ENCODE results near the gene SYT7. TPM values are rescaled to one million over a fixed set of nuclear protein-coding genes. Genes with fewer than 3 reads are reported as not detected.

The SYT7 gene
- polyA plus RNA-seq, 1 donor (not counting 4 experiments of a cell fraction or from before 2014, with no cell fraction given), result 2.6 TPM

GRCh38 chr11:61477727-61478148 lies 103.1 kb downstream of the SYT7 start:
- Histone ChIP-seq H3K4me2 (ENCODE audit: control insufficient read depth, extremely low read depth, insufficient read depth, low read depth, low read length) (no peak overlapping the region), H2AFZ (ENCODE audit: control insufficient read depth, low read length) (no peak overlapping the region)
- DNase-seq (ENCODE audit: low read depth, low spot score), result no peak

DNA sequence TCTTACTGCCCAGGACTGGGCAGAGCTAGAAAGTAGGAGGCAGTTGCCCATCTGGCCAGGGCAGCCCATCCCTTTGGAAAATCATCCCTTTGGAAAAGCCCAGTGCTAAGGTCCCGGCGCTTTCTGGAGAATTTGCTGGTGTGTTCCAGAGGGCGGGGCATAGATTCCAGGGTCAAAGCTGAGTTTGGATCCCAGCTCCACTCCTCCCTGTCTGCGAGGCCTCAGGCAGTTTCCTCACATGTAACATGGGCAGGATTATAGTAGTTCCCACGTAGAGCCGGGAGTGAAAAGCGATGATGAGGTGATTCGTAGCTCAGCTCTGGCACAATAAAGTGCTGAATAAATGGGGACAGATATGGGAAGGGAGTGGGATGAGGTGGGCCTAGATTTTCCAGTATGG lies 103.8 kb downstream of the SYT7 start:
- no peak overlapping the region for H2AFZ ChIP-seq (ENCODE audit: control insufficient read depth, low read length)
- no peaks in the 10 kb centered on the region for H3K36me3 ChIP-seq (ENCODE audit: control insufficient read depth in 2 of 2, extremely low read depth in 1 of 2, insufficient read depth in 2 of 2, low read length in 2 of 2)
- no peak overlapping the region for H3K4me3 ChIP-seq (ENCODE audit: control insufficient read depth in 2 of 3, extremely low read depth in 1 of 3, insufficient read depth in 2 of 3, low read depth in 1 of 3, low read length in 3 of 3)
- H3K79me2 ChIP-seq (ENCODE audit: control insufficient read depth, insufficient read depth, low read length), result no peaks in the 10 kb centered on the region
- H3K9ac ChIP-seq (ENCODE audit: control insufficient read depth, extremely low read depth, insufficient read depth, low read length), result no peak overlapping the region
- no peaks in the 10 kb centered on the region for H3K9me1 ChIP-seq (ENCODE audit: control insufficient read depth, extremely low read depth, insufficient read depth, low read length)
- no peaks in the 10 kb centered on the region for H3K9me3 ChIP-seq (ENCODE audit: control insufficient read depth, low read depth, low read length)
- dilution Hi-C loops (cut with MboI; ENCODE audit: extremely low pct_ligation_motif_present, low sequenced_read_pairs), result no loop called here
- H4K20me1 ChIP-seq (ENCODE audit: control insufficient read depth, extremely low read depth, insufficient read depth, low read length), result no peaks in the 10 kb centered on the region
- DNase-seq (ENCODE audit: low read depth, low spot score) (no peak), FAIRE-seq (no peak)
- no peak overlapping the region for H3K4me2 ChIP-seq (ENCODE audit: control insufficient read depth, extremely low read depth, insufficient read depth, low read depth, low read length)
- H3K27ac ChIP-seq (ENCODE audit: control insufficient read depth, insufficient read depth, low read length), result no peak overlapping the region
- no peak for TF ChIP-seq EZH2 (IDR thresholded peaks at IDR 0.05; ENCODE audit: low read length)
- no peak for TF ChIP-seq CTCF (optimal IDR thresholded peaks at IDR 0.05 in 1 of 3, IDR thresholded peaks at IDR 0.05 in 1 of 3, conservative IDR thresholded peaks at IDR 0.05 in 1 of 3; ENCODE audit: extremely low read depth in 1 of 3, insufficient read depth in 2 of 3, low read length in 3 of 3)
- peaks cover 5% of the 10 kb centered on the region for H3K27me3 ChIP-seq (ENCODE audit: control insufficient read depth, extremely low read depth, insufficient read depth, low read length)
- peaks cover 10% of the 10 kb centered on the region for H3K4me1 ChIP-seq (ENCODE audit: control insufficient read depth, extremely low read depth, insufficient read depth, low read length)

More at GRCh38 chr11:61477727-61478148, 103.1 kb downstream of the SYT7 start:
- Histone ChIP-seq H3K36me3 (ENCODE audit: control insufficient read depth in 2 of 2, extremely low read depth in 1 of 2, insufficient read depth in 2 of 2, low read length in 2 of 2) (no peaks in the 10 kb centered on the region), H3K9ac (ENCODE audit: control insufficient read depth, extremely low read depth, insufficient read depth, low read length) (no peak overlapping the region), H3K4me3 (ENCODE audit: control insufficient read depth in 2 of 3, extremely low read depth in 1 of 3, insufficient read depth in 2 of 3, low read depth in 1 of 3, low read length in 3 of 3) (no peak overlapping the region), H3K79me2 (ENCODE audit: control insufficient read depth, insufficient read depth, low read length) (no peaks in the 10 kb centered on the region), H3K9me3 (ENCODE audit: control insufficient read depth, low read depth, low read length) (no peaks in the 10 kb centered on the region), H3K9me1 (ENCODE audit: control insufficient read depth, extremely low read depth, insufficient read depth, low read length) (no peaks in the 10 kb centered on the region), H3K27ac (ENCODE audit: control insufficient read depth, insufficient read depth, low read length) (no peak overlapping the region), H4K20me1 (ENCODE audit: control insufficient read depth, extremely low read depth, insufficient read depth, low read length) (no peaks in the 10 kb centered on the region), H3K4me1 (ENCODE audit: control insufficient read depth, extremely low read depth, insufficient read depth, low read length) (peaks cover 10% of the 10 kb centered on the region), H3K27me3 (ENCODE audit: control insufficient read depth, extremely low read depth, insufficient read depth, low read length) (peaks cover 11% of the 10 kb centered on the region)
- dilution Hi-C loops (cut with MboI; ENCODE audit: extremely low pct_ligation_motif_present, low sequenced_read_pairs), result no loop called here
- no peak for FAIRE-seq
- peak; percentile 75 to 85 (median 77) for TF ChIP-seq CTCF (optimal IDR thresholded peaks at IDR 0.05 in 1 of 3, IDR thresholded peaks at IDR 0.05 in 1 of 3, conservative IDR thresholded peaks at IDR 0.05 in 1 of 3; ENCODE audit: extremely low read depth in 1 of 3, insufficient read depth in 2 of 3, low read length in 3 of 3)
- no peak for TF ChIP-seq EZH2 (IDR thresholded peaks at IDR 0.05; ENCODE audit: low read length)
